ENCODE results near the gene KHDC4.

Gene KHDC4

DNA sequence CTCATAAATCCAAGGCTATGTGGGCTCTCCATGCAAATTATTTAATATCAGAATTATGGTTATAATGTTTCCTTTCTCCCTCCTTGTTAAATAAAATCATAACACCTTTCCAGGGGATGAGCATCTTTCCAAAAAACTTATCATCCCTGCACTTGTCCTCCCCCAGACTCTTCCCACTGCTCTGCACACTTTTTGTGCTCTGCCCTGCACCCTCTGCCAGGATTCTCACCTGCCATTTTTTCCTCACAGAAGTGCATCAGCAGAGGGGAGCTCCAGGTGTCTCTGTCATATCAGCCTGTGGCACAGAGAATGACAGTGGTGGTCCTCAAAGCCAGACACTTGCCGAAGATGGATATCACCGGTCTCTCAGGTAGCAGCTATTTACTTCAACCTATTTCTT, 54.0 kb downstream of the KHDC4 start:
- Histone ChIP-seq H3K36me3 (ENCODE audit: control insufficient read depth, insufficient read depth, low read length, severe bottlenecking) (no peaks in the 10 kb centered on the region), H3K9me3 (ENCODE audit: control insufficient read depth, low read length) (no peaks in the 10 kb centered on the region), H3K27me3 (replicated peaks; ENCODE audit: control insufficient read depth, insufficient read depth, low read length) (no peaks in the 10 kb centered on the region), H3K4me1 (ENCODE audit: control insufficient read depth, insufficient read depth, low read length) (peaks cover 8% of the 10 kb centered on the region), H3K9ac (ENCODE audit: low read length) (no peak overlapping the region), H3K4me3 (ENCODE audit: low read length) (no peak overlapping the region)
- DNase-seq (ENCODE audit: low read depth) = no peak

DNA sequence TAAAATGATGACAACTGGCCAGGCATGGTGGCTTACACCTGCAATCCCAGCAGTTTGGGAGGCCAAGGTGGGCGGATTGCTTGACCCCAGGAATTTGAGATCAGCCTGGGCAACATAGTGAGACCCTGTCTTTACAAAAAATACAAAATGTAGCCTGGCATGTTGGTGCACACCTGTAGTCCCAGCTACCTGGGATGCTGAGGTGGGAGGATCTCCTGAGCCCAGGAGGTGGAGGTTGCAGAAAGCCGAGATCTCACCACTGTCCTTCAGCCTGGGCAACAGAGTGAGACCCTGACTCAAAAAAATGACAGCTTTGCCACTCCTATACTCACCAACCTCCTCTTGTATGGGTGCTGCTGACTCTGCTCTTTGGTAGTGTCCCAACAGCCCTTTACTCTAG, 56.3 kb downstream of the KHDC4 start:
- Histone ChIP-seq H3K27me3 (replicated peaks; ENCODE audit: control insufficient read depth, insufficient read depth, low read length) (no peaks in the 10 kb centered on the region), H3K4me3 (ENCODE audit: low read length) (no peak overlapping the region), H3K9me3 (ENCODE audit: control insufficient read depth, low read length) (no peaks in the 10 kb centered on the region), H3K36me3 (ENCODE audit: control insufficient read depth, insufficient read depth, low read length, severe bottlenecking) (no peaks in the 10 kb centered on the region), H3K9ac (ENCODE audit: low read length) (no peak overlapping the region), H3K4me1 (ENCODE audit: control insufficient read depth, insufficient read depth, low read length) (no peaks in the 10 kb centered on the region)
- DNase-seq (ENCODE audit: low read depth) = no peak

- peak; percentile 58 for DNase-seq (ENCODE audit: low read depth)
- Histone ChIP-seq H3K36me3 (ENCODE audit: control insufficient read depth, insufficient read depth, low read length, severe bottlenecking) (no peaks in the 10 kb centered on the region), H3K27me3 (replicated peaks; ENCODE audit: control insufficient read depth, insufficient read depth, low read length) (no peaks in the 10 kb centered on the region), H3K4me3 (ENCODE audit: low read length) (no peak overlapping the region), H3K9me3 (ENCODE audit: control insufficient read depth, low read length) (no peaks in the 10 kb centered on the region), H3K4me1 (ENCODE audit: control insufficient read depth, insufficient read depth, low read length) (peaks cover 9% of the 10 kb centered on the region), H3K9ac (ENCODE audit: low read length) (no peak overlapping the region)
These were observed 60.4 kb downstream of the KHDC4 start for GRCh38 chr1:155873860-155874259.

DNA sequence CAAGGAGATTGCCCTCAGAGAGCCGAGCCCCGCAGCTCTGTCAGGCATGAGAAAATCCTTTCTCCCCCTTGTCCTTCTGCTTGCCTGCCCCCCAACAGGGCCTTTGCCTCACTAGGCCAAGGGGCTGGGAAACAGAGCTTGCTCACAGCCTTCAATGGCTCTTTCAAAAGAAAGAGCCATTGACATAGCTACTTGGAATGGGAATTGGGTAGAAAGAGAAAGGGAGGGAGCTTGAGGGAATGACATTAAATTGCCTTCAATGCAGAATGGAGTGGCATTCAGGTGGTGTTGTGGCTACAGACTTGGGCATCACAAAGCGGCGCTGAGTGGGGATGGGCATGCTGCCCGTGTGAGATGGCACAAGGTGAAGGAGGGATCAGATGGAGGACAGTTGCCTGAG, 61.7 kb downstream of the KHDC4 start:
- Histone ChIP-seq H3K36me3 (ENCODE audit: control insufficient read depth, insufficient read depth, low read length, severe bottlenecking) (no peaks in the 10 kb centered on the region), H3K27me3 (replicated peaks; ENCODE audit: control insufficient read depth, insufficient read depth, low read length) (no peaks in the 10 kb centered on the region), H3K9me3 (ENCODE audit: control insufficient read depth, low read length) (no peaks in the 10 kb centered on the region), H3K9ac (ENCODE audit: low read length) (no peak overlapping the region), H3K4me3 (ENCODE audit: low read length) (no peak overlapping the region), H3K4me1 (ENCODE audit: control insufficient read depth, insufficient read depth, low read length) (peaks cover 9% of the 10 kb centered on the region)
- no peak for DNase-seq (ENCODE audit: low read depth)

- DNase-seq (ENCODE audit: low read depth) = no peak
- Histone ChIP-seq H3K9me3 (ENCODE audit: control insufficient read depth, low read length) (no peaks in the 10 kb centered on the region), H3K27me3 (replicated peaks; ENCODE audit: control insufficient read depth, insufficient read depth, low read length) (no peaks in the 10 kb centered on the region), H3K9ac (ENCODE audit: low read length) (no peak overlapping the region), H3K36me3 (ENCODE audit: control insufficient read depth, insufficient read depth, low read length, severe bottlenecking) (no peaks in the 10 kb centered on the region), H3K4me3 (ENCODE audit: low read length) (no peak overlapping the region), H3K4me1 (ENCODE audit: control insufficient read depth, insufficient read depth, low read length) (peaks cover 9% of the 10 kb centered on the region)
These were observed 62.8 kb downstream of the KHDC4 start for GRCh38 chr1:155871390-155871789.

DNA sequence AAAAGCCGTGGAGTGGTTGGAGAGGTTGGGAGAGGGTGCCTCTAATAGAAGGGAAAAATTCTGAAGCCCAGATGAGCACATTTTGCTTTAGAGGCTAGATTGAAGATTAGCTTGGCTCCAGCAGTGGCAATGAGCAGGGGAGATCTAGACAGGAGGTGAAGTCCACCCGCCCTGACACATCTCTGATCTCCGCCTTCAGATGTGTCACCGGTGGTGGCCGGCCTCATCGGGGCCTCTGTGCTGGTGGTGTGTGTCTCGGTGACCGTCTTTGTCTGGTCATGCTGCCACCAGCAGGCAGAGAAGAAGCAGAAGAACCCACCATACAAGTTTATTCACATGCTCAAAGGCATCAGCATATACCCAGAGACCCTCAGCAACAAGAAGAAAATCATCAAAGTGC, 66.4 kb downstream of the KHDC4 start:
- no peaks in the 10 kb centered on the region for H3K27me3 ChIP-seq (replicated peaks; ENCODE audit: control insufficient read depth, insufficient read depth, low read length)
- no peaks in the 10 kb centered on the region for H3K36me3 ChIP-seq (ENCODE audit: control insufficient read depth, insufficient read depth, low read length, severe bottlenecking)
- no peaks in the 10 kb centered on the region for H3K9me3 ChIP-seq (ENCODE audit: control insufficient read depth, low read length)
- H3K9ac ChIP-seq (ENCODE audit: low read length) = no peak overlapping the region
- DNase-seq (ENCODE audit: low read depth) = no peak
- H3K4me1 ChIP-seq (ENCODE audit: control insufficient read depth, insufficient read depth, low read length) = peaks cover 9% of the 10 kb centered on the region
- H3K4me3 ChIP-seq (ENCODE audit: low read length) = no peak overlapping the region

- Histone ChIP-seq H3K27me3 (replicated peaks; ENCODE audit: control insufficient read depth, insufficient read depth, low read length) (no peaks in the 10 kb centered on the region), H3K4me1 (ENCODE audit: control insufficient read depth, insufficient read depth, low read length) (peaks cover 5% of the 10 kb centered on the region), H3K9ac (ENCODE audit: low read length) (no peak overlapping the region), H3K4me3 (ENCODE audit: low read length) (no peak overlapping the region), H3K36me3 (ENCODE audit: control insufficient read depth, insufficient read depth, low read length, severe bottlenecking) (no peaks in the 10 kb centered on the region), H3K9me3 (ENCODE audit: control insufficient read depth, low read length) (no peaks in the 10 kb centered on the region)
- DNase-seq (ENCODE audit: low read depth) = no peak
These were observed 69.8 kb downstream of the KHDC4 start for GRCh38 chr1:155864393-155864792.

All from adipocyte (in vitro differentiated cells).